SK-N-DZ (cell line): ENCODE data around the gene ASAP2.

Experiments used
- DNase-seq: peaks from one replicate; pipeline ENCODE4 v3.0.0-alpha.2; 2015; ENCODE audit warnings: low spot score

ASAP2 gene

DNA sequence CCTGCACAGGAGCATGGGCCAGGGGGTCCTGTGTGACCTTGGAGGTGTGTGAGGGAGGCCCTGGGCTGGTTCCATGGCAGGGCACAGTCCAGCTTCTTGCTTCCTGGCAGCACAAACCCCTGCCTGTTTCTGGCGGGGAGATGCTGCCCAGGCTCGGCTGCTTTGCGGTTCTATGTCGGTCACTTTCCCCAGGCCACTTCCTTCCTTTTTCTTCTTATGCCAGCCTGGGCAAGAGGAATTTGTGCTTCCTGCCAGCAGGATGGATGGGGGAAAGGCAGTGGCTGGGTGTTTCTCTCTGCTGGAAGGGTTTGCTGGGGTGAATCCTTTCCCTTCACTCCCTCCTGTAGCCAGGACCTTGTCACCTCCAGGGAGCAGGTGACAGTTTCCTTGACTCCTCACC is 24.3 kb downstream of the ASAP2 start:
- no peak for DNase-seq

DNA sequence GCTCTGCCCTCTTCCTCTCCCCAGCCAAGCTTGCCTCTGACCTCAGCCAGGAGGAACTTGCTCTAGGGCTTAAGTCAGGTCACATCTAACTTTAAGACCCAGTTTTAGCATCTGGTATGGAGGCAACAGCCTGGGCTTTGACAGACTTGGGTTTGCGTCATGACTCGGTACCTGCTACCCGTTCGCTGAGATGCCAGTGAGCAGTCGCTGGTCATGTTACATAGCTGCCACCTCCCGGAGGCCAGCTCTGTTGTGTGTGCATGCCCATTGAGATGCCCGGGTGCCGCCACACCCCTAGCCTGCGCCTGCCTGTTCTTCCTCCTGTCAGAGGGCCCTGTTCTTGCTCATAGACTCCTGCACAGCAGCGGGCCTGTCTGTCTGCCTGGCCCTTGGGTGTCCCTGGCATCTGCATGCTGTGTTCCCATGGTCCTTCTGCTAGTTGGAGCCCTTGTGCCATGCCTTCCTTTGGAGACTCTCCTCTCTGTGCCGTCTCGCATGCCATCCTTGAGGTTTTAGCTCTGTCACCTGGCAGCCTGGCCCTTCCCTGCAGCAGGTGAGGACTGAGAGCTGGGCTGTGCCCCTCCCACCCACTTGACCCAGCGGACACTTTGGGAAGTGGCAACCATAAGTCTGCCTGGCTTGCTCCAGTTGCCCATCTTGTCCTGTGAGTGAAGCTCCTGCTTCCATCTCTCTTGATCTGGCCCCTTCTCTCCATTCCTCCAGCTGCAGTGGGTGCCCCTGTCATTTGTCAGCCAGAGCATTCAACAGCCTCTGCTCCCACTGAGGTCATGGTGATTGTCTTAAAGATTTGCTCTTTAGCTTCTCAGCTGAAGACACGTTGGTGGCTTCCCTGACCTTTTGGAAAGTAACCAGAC is 24.9 kb downstream of the ASAP2 start:
- peak; percentile 57 for DNase-seq

DNA sequence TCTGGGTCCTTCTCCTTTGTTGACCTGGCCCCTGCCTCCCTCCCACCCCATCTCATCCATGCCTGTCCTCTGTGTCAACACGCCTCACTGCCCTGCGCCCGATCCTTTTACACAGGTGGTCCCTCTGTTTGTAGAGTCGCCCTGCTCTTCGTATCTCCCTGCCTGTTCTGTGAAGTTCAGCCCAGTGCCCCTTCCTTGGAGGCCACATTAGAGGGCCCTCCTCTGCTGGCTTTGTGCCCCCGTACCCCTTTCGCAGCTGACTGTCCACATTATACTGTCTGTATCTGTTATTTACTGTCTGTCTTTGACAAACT is 25.5 kb downstream of the ASAP2 start:
- no peak for DNase-seq

GRCh38 chr2:9232886-9233285 is 26.3 kb downstream of the ASAP2 start:
- peak; percentile 49 for DNase-seq

- no peak for DNase-seq
Measured at GRCh38 chr2:9234680-9235146, 28.1 kb downstream of the ASAP2 start.

DNA sequence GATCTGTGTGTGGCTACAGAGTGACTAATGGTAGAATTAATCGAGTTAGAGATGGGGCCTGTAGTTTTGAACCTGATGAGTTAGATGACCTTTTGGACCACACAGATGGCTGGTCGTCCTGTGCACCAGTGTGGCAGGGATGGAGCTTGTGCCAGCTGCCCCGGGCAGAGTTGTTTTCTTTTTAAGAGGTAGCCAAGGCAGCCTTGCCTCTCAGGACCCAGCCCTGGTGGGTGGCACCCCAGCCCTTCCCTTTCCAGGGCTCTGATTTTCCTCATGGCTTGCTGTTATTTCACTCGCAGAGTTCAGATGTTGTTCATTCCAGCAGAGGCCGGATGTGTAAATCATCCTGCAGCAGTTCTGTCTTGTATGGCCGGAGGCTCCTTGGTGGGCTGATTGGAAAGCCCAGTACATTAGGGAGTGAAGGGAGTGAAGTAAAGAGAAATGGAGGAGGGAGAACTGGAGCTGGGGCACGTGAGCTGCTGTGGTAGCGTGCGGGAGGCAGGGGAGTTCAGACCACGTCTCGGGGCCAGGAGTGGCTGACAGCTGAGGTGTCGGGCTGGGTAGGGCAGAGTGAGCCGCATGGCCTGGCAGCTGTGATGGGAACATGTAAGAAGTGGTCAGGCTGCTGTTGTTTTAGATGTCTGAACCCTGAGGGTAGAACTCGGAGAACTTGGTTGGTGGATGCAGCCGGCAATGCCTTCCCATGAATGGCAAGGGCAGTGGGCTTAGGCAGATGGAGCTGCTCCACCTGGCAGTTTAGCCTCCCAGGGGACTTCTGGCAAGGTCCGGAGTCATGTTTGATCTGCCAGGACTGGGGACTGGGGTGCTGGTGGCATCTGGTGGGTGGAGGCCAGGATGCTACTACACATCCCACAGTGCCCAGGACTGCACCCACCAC is 28.8 kb downstream of the ASAP2 start:
- peak; percentile 33 for DNase-seq

- no peak for DNase-seq
Measured at GRCh38 chr2:9236045-9236344, 29.4 kb downstream of the ASAP2 start.

DNA sequence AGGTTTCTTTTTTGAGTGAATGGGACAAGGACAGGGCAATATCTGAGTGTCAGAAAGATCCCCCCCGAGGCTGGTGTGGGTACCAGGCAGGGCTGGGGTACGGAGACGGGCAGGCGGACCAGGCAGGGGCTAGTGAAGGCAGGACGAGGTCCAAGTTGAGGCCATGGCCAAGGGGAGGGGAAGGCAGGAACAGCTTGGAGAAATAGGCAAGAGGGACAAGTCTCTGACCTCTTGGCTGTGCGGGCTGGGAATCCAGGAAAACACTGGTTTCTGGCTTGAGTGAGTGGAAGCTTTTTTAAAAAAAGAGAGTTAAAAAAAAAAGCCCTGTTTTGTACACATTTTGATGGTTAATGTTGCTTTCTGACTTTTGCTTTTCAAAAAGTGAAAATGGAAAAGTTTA is 30.3 kb downstream of the ASAP2 start:
- no peak for DNase-seq

DNA sequence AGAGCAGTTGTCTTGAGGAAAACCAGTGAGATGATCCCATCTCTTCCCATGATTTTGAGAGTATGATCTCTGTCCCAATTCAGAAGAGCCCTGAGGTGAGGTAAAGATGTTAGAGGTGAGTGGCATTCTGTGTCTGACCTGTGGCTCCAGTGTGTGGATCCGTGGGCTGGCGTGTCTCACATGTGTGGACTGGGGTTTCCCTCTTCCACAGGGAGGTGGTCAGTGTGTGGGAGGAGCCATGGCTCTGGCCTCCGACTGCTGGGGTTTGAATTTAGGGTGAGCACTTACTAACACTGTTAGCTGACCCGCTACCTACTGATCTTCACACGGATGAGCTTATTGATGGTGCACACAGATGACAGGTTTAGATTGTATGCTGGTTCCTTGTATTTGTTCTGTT is 31.2 kb downstream of the ASAP2 start:
- DNase-seq, result no peak

DNA sequence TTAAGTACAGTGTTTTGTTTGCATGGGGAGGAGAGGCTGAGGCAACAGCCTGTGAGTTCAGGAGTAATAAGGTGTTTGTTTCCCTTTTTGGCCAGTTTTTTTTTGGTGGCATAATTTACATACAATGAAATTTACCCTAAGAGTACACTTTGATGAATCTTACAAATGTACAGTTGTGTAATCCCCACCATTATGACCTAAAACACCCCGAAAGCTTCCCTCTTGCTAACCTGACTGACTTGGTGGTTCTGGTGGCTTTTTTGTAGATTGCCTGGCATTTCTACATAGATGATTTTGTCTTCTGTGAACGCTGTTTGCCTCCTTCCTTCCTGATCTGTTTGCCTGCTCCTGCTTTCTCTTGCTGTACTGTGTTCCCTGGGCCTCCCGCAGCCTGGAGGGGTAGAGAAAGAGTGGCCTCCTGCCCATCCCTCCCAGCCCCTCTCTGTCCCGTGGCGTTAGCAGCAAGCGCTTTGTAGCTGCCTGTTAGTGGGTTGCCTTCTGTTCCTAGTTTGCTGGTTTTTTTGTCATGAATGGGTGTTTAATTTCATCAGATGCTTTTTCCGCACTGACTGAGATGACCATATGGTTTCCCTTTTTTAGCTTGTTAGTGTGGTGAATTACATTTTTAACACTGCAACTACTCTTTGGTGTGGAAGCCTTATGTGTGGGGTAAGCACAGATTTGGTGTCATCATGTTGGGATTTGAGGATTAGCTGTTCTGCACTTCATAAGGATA is 32.1 kb downstream of the ASAP2 start:
- no peak for DNase-seq

GRCh38 chr2:9239616-9240015 is 33.0 kb downstream of the ASAP2 start:
- no peak for DNase-seq

DNA sequence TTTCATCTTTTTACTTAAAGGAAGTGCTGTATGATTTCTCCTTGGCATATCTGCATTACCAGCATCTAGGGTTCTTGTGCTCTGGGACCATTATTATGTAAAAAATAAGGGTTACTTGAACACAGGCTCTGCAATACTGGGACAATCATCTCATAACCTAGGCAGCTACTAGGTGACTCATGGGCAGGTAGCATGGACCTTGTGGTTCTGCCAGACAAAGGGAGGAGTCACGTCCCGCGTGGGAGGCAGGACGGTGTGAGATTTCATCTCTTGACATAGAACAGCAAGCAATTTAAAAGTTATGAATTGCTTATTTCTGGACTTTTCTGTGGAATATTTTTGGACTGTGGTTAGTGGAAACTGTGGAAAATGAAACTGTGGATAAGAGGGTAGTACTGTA is 34.1 kb downstream of the ASAP2 start:
- no peak for DNase-seq

- DNase-seq, result no peak
Measured at GRCh38 chr2:9241233-9241632, 34.6 kb downstream of the ASAP2 start.

GRCh38 chr2:9243357-9243756 is 36.7 kb downstream of the ASAP2 start:
- DNase-seq, result peak; percentile 42

- DNase-seq, result no peak
Measured at GRCh38 chr2:9244985-9245544, 38.5 kb downstream of the ASAP2 start.

- DNase-seq, result peak; percentile 62
Measured at GRCh38 chr2:9247177-9247576, 40.6 kb downstream of the ASAP2 start.

DNA sequence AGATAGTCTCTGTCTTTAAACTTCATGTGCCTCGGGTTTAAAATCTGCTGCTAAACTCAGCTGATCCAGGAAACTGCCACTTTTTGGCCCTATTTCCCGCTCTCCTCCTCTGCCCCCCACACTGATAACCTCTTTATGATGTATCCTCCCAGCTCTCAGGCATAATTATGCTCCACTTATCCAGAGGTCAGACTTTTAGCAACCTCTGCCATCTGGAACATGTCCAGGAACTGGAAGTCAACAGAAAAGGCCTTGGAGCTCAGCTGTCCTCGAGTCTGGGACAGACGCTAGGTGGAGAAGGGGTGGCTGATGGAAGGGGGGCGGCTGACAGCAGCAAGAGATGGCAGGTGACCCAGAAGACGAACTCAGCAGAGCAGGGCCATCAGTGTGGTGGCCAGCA is 41.2 kb downstream of the ASAP2 start:
- peak; percentile 94 for DNase-seq

- DNase-seq, result no peak
Measured at GRCh38 chr2:9248363-9248762, 41.8 kb downstream of the ASAP2 start.

- no peak for DNase-seq
Measured at GRCh38 chr2:9249020-9249800, 42.6 kb downstream of the ASAP2 start.

DNA sequence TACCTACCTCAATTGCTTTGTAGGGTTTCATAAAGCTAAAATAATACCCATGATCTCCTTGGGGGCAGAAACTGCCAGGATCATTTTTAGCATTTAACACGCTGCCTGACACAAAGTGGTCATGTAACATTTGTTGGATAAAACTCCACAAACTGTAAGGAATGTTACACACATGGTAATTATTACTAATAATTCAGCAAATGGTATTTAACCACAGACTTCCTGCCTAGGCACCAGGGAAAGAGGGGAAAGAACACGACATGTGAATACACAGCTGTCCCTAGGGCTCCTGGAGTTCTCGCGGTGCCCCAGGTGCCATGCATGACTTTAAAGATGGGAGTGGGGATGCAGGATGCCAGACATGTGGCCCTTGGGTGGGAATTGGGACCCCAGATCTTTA is 43.5 kb downstream of the ASAP2 start:
- DNase-seq, result no peak

DNA sequence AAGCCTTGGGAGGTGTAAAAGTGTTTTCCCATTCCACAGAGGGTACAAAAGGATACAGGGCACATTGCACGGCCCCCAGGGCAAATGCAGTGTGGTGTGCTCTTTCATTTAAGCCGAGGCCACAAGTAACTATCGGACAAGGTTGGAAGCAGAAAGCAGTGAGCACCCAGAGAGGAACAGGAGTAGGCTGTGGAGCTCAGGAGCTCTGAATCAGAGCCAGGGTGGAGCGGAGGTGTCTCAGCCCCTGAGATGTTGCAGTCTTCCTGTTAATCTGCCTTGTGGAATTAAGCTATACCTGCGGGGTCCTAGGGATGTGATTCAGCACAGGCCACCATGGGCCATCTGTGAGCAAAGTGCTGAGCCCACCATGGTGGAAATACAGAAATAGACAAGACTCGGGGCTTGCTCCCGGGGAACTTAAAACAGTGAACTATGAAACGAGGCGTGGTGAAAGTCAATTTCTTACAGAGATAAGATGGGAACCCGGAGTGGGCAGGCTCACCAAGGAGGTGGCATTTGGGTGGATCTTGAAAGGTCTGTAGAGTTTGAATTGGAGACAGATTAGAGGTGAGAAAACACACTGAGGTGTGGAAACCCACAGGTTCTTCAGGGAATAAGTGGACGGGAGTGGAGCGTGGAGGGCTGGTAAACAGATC is 44.0 kb downstream of the ASAP2 start:
- no peak for DNase-seq
